ENCODE data around the gene MSANTD1. TPM values are rescaled to one million over a fixed set of nuclear protein-coding genes. Genes with fewer than 3 reads are reported as not detected.

MSANTD1 gene
- total and polyA plus RNA-seq, 4 donors: 0.05 to 1.2 (median 0.23) TPM; not detected in 1

DNA sequence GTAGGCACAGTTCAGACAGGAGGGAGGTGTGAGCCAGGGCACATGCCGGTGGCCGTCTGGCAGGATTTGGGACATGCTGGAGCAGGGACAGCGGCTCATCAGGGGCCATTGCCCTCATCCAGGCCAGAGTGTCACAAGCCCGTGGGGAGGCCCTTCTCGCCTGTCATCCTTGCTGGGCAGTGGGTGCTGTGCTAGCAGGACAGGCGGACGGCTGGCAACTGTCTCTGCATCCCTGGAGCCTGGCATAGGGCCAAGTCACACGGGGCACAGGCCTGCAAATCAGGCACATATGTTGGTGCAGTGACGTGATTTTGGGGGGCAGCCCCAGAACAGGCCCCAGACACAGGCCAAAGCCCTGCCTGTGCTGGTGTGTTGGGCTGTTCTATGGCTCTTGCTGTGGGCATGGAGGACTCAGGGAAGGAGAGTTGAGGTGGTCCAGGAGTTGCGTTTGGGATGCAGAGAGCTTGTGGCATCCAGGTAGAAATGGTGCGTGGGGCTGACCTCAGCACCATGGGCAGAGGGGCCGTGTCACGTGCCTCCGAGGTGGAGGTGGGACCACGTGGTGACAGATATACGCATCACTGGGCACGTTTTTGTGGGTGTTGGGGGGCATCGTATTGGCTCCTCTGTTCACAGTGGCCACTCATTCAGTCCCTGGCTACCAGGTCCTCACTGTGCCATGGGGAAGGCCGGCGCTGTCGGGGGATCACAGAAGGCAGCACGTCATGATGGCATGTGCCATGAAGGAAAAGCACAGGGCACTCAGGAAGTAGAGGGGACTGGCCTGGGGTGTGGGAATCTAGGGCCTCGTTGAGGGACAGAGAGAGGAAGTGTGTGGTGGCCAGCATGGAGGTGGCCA is 14.6 kb upstream of the MSANTD1 start:
- peaks cover 18 to 80% (median 44%) of the 10 kb centered on the region in 4 donors for H3K36me3 ChIP-seq (ENCODE audit: control insufficient read depth in 4 of 4, insufficient read depth in 3 of 4, low read depth in 1 of 4, low read length in 3 of 4)

DNA sequence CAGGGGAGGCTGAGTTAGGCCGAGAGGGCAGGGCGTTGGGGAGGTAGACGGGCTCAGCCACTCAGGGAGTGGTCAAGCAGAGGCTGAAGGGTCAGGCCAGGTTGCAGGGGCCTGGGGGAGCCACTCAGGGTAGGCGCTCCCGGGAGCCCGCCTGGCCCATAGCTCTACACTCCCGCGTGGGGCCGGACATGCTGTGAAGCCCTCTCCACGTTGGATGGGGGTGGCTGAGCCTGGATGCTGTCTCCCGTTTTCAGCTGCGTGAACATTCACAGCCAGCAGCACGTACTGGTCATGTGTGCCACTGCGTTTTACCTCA is 14.0 kb upstream of the MSANTD1 start:
- H3K4me1 ChIP-seq (ENCODE audit: control insufficient read depth in 4 of 4, insufficient read depth in 4 of 4, low read length in 3 of 4): no peaks in the 10 kb centered on the region
- TF ChIP-seq GABPA (IDR thresholded peaks at IDR 0.05 in 1 of 2, conservative IDR thresholded peaks at IDR 0.05 in 1 of 2) (no peak), RAD21 (IDR thresholded peaks at IDR 0.05) (no peak), FOXA2 (IDR thresholded peaks at IDR 0.05) (no peak), HNF4A (conservative IDR thresholded peaks at IDR 0.05) (no peak), YY1 (IDR thresholded peaks at IDR 0.05) (no peak), RXRA (IDR thresholded peaks at IDR 0.05) (no peak), HNF4G (IDR thresholded peaks at IDR 0.05) (no peak), NR2F2 (IDR thresholded peaks at IDR 0.05) (no peak), JUND (IDR thresholded peaks at IDR 0.05) (no peak)
- TF ChIP-seq, protein P1, sequence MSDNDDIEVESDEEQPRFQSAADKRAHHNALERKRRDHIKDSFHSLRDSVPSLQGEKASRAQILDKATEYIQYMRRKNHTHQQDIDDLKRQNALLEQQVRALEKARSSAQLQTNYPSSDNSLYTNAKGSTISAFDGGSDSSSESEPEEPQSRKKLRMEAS (IDR thresholded peaks at IDR 0.05): no peak
- TF ChIP-seq, protein P2, sequence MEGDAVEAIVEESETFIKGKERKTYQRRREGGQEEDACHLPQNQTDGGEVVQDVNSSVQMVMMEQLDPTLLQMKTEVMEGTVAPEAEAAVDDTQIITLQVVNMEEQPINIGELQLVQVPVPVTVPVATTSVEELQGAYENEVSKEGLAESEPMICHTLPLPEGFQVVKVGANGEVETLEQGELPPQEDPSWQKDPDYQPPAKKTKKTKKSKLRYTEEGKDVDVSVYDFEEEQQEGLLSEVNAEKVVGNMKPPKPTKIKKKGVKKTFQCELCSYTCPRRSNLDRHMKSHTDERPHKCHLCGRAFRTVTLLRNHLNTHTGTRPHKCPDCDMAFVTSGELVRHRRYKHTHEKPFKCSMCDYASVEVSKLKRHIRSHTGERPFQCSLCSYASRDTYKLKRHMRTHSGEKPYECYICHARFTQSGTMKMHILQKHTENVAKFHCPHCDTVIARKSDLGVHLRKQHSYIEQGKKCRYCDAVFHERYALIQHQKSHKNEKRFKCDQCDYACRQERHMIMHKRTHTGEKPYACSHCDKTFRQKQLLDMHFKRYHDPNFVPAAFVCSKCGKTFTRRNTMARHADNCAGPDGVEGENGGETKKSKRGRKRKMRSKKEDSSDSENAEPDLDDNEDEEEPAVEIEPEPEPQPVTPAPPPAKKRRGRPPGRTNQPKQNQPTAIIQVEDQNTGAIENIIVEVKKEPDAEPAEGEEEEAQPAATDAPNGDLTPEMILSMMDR (IDR thresholded peaks at IDR 0.05; ENCODE audit: low read depth, low read length, missing input control): no peak
- TF ChIP-seq, protein P3, sequence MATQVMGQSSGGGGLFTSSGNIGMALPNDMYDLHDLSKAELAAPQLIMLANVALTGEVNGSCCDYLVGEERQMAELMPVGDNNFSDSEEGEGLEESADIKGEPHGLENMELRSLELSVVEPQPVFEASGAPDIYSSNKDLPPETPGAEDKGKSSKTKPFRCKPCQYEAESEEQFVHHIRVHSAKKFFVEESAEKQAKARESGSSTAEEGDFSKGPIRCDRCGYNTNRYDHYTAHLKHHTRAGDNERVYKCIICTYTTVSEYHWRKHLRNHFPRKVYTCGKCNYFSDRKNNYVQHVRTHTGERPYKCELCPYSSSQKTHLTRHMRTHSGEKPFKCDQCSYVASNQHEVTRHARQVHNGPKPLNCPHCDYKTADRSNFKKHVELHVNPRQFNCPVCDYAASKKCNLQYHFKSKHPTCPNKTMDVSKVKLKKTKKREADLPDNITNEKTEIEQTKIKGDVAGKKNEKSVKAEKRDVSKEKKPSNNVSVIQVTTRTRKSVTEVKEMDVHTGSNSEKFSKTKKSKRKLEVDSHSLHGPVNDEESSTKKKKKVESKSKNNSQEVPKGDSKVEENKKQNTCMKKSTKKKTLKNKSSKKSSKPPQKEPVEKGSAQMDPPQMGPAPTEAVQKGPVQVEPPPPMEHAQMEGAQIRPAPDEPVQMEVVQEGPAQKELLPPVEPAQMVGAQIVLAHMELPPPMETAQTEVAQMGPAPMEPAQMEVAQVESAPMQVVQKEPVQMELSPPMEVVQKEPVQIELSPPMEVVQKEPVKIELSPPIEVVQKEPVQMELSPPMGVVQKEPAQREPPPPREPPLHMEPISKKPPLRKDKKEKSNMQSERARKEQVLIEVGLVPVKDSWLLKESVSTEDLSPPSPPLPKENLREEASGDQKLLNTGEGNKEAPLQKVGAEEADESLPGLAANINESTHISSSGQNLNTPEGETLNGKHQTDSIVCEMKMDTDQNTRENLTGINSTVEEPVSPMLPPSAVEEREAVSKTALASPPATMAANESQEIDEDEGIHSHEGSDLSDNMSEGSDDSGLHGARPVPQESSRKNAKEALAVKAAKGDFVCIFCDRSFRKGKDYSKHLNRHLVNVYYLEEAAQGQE (IDR thresholded peaks at IDR 0.05): no peak
- TF ChIP-seq, protein P4, sequence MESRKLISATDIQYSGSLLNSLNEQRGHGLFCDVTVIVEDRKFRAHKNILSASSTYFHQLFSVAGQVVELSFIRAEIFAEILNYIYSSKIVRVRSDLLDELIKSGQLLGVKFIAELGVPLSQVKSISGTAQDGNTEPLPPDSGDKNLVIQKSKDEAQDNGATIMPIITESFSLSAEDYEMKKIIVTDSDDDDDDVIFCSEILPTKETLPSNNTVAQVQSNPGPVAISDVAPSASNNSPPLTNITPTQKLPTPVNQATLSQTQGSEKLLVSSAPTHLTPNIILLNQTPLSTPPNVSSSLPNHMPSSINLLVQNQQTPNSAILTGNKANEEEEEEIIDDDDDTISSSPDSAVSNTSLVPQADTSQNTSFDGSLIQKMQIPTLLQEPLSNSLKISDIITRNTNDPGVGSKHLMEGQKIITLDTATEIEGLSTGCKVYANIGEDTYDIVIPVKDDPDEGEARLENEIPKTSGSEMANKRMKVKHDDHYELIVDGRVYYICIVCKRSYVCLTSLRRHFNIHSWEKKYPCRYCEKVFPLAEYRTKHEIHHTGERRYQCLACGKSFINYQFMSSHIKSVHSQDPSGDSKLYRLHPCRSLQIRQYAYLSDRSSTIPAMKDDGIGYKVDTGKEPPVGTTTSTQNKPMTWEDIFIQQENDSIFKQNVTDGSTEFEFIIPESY (IDR thresholded peaks at IDR 0.05): no peak
- TF ChIP-seq, protein P5, sequence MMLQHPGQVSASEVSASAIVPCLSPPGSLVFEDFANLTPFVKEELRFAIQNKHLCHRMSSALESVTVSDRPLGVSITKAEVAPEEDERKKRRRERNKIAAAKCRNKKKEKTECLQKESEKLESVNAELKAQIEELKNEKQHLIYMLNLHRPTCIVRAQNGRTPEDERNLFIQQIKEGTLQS (IDR thresholded peaks at IDR 0.05): no peak
- no peaks in the 10 kb centered on the region for H3K9me3 ChIP-seq (ENCODE audit: control insufficient read depth in 4 of 4, low read length in 3 of 4)
- no peak for DNase-seq (ENCODE audit: low spot score)
- H3K9ac ChIP-seq (ENCODE audit: low read depth in 1 of 2, low read length in 2 of 2): no peak overlapping the region
- peaks cover 19 to 80% (median 39%) of the 10 kb centered on the region in 4 donors for H3K36me3 ChIP-seq (ENCODE audit: control insufficient read depth in 4 of 4, insufficient read depth in 3 of 4, low read depth in 1 of 4, low read length in 3 of 4)
- no peaks in the 10 kb centered on the region for H3K27me3 ChIP-seq (ENCODE audit: control insufficient read depth in 4 of 4, insufficient read depth in 4 of 4, low read length in 3 of 4)
- H3K27ac ChIP-seq (ENCODE audit: low read depth in 1 of 2, low read length in 2 of 2): no peak overlapping the region
- no peak overlapping the region for H3K4me3 ChIP-seq (ENCODE audit: low read depth in 1 of 3, low read length in 3 of 3)
- 96% methylated on average over 14 of the region's 14 CpGs for WGBS

More for the DNA sequence above, 14.6 kb upstream of the MSANTD1 start:
- Histone ChIP-seq H3K27me3 (ENCODE audit: control insufficient read depth in 4 of 4, insufficient read depth in 4 of 4, low read length in 3 of 4) (no peaks in the 10 kb centered on the region), H3K4me3 (ENCODE audit: low read depth in 1 of 3, low read length in 3 of 3) (no peak overlapping the region), H3K4me1 (ENCODE audit: control insufficient read depth in 4 of 4, insufficient read depth in 4 of 4, low read length in 3 of 4) (no peaks in the 10 kb centered on the region), H3K27ac (ENCODE audit: low read depth in 1 of 2, low read length in 2 of 2) (no peak overlapping the region), H3K9ac (ENCODE audit: low read depth in 1 of 2, low read length in 2 of 2) (no peak overlapping the region), H3K9me3 (ENCODE audit: control insufficient read depth in 4 of 4, low read length in 3 of 4) (no peaks in the 10 kb centered on the region)
- no peak for DNase-seq (ENCODE audit: low spot score)
- 85% methylated on average over 23 of the region's 23 CpGs for WGBS
- TF ChIP-seq JUND (IDR thresholded peaks at IDR 0.05) (no peak), RXRA (IDR thresholded peaks at IDR 0.05) (peak in 1 of 2 donors; percentile 9)
- TF ChIP-seq, protein P3 (IDR thresholded peaks at IDR 0.05): no peak
